H1 (cell line): ENCODE data around the gene PHACTR1. TPM values are rescaled to one million over a fixed set of nuclear protein-coding genes. Genes with fewer than 3 reads are reported as not detected.

Experiments used
- EP300 ChIP-seq, 2 experiments: IDR thresholded peaks; 1 replicate in 1 of 2; 2 replicates in 1 of 2; pipeline ENCODE4 v1.6.1; 2011 to 2012; ENCODE audit warnings: low read depth in 2 of 2, low read length in 2 of 2, mild to moderate bottlenecking in 2 of 2, borderline replicate concordance in 1 of 2, inconsistent platforms in 1 of 2, moderate library complexity in 1 of 2
- KDM1A ChIP-seq: fragments of 200-600, 300-600 bp; sonication (generic); IDR thresholded peaks from 2 replicates; pipeline ENCODE4 v1.7.1; 2016; ENCODE audit warnings: mild to moderate bottlenecking, low read length, borderline replicate concordance
- polyA plus RNA-seq, 7 experiments: library from polyadenylated mRNA; depleted of rRNA in 3 of 7; stranded (reverse) in 5 of 7; unstranded in 2 of 7; fragments of >200 nt in 5 of 7; fragments of 200-250 nt in 2 of 7; gene quantifications; 1 replicate in 5 of 7; 2 replicates in 1 of 7; 4 replicates in 1 of 7; pipeline versions ENCODE4 v1.2.1 to v1.2.3, GENCODE V29; 2011 to 2013; ENCODE audit warnings: missing spikeins in 2 of 7, mixed read lengths in 2 of 7
- total RNA-seq: library from RNA; stranded (reverse); fragmentation: NEBNext Ultra II Directional; extraction: Animal tissue kit (Norgen Biotek cat#: 25700); gene quantifications from 2 replicates; pipeline ENCODE4 v1.2.1, GENCODE V29; 2021
- TF ChIP-seq, protein P1 (sequence below): IDR thresholded peaks from 2 replicates; pipeline ENCODE4 v1.6.1; 2011; ENCODE audit warnings: low read depth, mild to moderate bottlenecking, low read length; ENCODE audit not compliant: insufficient read depth

Gene PHACTR1
- total and polyA plus RNA-seq, 2 of the 8 experiments (the other 6 are each of a cell fraction or from before 2014, with no cell fraction given) = 3.9 to 17.1 TPM

DNA sequence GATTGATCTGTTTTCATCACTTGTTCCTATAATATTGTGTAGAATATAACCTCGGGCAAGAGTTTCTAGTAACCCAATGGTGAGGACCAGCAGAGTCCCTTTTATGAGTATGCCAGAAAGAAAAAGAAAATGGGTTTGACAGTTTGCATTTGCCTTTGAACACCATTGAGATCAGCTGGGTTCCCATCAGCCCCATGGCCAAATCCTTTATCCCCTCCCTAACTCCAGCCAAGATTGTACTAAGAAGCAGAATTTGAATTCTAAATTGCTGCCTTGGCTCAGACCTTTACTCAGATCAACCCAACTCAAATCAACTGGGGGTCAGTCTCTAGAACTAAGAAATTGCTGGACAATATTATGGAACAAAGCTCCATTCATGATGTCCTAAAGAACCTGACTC, 424.4 kb downstream of the PHACTR1 start (continued):
- TF ChIP-seq KDM1A (no peak), EP300 (IDR thresholded peaks at IDR 0.05; ENCODE audit: borderline replicate concordance in 1 of 2, low read depth in 2 of 2, low read length in 2 of 2) (no peak)
- TF ChIP-seq, protein P1, sequence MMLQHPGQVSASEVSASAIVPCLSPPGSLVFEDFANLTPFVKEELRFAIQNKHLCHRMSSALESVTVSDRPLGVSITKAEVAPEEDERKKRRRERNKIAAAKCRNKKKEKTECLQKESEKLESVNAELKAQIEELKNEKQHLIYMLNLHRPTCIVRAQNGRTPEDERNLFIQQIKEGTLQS = no peak
